ENCODE measurements around the gene MYBPH.

MYBPH gene

DNA sequence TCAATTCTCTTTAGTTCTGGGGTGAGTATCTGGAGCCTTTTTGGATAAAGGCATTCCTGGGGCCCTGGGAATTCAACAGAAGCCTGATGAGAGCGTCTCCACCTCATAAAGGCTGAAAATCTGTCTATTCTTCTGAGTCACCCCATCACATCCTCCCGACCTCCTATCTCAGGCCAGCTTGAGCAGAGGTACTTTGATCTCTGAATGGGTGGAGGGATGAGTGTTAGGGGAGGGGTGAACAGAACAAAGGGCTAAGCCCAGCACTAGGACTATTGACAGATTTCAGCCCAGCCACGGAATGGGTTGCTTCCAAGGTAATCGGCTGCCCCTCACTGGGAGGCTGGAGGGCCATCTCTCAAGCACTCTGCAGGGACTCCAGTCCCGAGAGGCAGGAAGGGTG, 2.5 kb upstream of the MYBPH start:
- no peak for DNase-seq

DNA sequence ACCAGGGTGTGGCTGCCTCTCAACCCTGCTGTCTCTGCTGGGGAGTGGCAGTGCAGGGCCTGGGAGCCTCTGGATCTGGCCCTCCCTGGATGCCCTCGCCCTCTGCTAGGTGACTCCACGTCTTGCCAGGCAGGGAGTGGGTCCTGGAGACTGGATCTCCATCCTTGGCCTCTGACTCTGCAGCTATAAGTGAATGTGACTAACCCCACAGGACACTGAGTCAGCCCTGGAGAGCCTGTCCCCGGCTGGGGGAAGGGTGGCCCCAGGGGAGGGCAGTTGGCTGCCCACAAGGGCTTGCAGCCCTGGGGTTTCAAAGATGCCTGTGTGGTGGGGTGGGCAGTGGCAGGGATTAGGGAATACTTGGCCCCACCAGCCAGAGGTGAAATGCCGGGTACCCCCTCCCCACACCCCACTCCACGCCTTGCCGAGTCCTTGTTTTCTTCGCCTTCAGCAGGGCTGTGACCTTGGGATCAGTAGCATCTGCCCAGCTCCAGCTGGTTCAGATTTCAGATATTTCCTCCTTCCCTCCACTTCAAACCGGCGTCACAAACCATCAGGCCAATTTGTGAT, 1.9 kb upstream of the MYBPH start:
- DNase-seq: no peak

DNA sequence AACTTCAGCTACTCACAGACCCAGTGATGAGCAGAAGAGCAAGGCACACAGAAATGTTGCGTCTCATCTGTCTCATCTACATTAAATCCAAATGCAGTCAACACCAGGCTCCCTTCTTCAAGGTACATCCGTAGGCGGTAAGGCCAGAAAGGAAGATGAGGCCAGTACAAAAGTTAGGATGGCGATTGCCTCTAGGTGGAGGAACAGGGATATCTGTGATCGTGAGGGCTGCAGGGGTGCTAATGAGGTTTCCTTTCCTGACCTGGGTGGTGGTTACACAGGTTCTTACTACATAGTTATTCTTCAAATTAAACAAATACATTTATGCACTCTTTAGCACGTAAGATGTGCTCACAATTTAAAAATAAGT, 1.4 kb upstream of the MYBPH start:
- DNase-seq: no peak

DNA sequence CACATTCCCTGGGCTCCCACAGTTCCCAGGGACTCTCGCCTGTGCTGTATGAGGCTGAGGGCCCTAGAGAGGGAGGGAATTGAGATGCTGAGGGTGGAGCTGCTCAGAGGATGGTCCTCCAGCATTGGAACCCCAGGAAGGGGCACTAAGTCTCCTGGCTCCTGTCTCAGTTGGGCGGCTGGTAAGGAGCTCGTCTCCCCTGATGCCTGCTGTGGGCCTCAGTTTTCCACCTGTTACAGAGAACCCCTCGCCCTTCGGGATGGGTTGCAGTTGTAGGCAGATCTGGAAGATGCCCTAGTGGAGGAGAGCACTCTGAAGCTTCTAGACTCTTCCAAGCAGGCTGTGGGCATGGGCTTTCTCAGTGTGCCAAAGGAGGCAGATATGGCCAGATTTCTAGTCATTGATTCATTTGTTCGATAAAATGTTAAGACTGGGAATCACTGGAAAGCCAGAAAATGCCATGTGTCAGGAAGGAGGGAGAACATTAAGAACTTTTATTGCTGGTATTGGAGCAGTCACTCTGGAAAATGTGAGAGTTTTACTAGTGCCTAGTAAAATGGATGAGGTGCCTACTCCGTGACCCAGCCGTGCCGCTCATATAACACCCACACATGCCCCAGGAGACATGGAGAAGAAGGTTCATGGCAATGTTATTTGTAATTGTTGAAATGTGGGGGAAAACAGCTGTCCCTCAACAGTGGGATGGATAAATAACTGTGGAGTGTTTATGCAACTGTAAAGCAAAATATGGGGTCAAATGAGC, 828 bp upstream of the MYBPH start:
- no peak for DNase-seq

DNA sequence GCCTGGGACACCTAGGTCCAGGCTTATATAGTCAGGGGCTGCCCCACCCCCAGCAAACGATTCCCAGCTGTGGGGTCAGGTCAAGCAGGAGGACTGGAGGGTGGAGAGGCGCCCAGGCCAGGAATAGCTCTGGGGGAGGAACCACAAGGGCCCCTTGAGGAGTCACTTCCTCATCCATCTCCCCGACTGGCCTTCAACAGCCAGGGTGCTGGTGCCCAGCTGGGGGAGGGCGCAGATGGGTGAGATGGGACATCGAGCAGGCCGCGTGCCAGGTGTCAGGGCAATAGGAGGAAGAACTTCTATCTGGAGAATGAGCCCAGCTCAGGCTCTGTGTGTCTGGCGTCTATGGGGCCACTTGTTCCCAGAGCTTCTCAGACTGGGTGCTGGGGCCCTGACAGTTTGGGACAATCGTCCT, 208 bp upstream of the MYBPH start:
- DNase-seq: peak; percentile 18

DNA sequence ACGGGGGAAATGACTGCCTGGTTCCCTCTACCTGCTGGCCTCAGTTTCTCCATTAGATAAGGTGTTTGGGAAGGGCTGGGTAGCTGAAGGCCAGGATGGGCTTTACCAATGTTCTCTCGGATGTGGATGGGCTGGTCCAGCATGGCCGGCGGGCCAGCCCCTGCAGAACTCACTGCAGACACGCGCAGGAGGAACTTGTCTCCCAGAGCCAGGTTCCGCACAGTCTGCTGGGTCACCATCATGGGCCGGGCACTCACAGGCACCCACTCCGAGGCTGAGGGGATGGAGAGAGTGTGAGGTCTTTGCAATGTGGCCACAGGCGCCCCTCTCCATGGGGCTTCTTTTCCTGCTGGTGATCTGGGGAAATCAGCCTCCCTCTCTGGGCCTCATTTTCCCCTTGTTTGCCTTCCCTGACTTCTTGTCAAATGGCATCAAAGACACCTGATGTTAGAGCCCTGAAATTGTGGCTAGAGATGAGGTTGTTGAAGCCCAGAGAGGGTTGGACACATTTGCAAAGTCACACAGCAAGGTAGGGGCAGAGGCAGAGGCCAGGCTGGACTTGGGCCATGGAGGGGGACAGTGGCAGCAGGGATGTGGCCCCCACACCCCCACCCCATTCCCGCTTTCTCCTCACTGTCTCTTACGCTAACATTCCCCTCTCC, 1.2 kb downstream of the MYBPH start:
- DNase-seq: no peak

DNA sequence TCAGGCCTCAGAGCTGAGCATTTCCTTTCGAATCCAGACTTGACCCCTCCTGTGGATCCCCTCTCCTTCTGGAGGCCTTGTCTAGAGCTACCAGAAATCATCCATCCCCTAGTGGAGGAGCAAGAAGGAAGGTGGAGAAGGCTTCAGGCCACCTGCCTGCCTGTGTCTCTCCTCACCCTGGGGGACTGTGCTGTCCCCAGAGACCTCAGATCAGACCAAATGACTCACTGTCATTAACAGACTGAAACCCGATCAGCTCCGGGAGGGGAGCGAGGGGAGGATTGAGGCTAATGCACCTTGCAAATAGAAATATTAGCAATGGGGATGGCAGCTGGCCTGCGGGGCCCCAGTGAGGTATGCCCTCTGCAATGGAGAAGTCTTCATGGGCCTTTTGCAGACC, 2.1 kb downstream of the MYBPH start:
- no peak for DNase-seq

DNA sequence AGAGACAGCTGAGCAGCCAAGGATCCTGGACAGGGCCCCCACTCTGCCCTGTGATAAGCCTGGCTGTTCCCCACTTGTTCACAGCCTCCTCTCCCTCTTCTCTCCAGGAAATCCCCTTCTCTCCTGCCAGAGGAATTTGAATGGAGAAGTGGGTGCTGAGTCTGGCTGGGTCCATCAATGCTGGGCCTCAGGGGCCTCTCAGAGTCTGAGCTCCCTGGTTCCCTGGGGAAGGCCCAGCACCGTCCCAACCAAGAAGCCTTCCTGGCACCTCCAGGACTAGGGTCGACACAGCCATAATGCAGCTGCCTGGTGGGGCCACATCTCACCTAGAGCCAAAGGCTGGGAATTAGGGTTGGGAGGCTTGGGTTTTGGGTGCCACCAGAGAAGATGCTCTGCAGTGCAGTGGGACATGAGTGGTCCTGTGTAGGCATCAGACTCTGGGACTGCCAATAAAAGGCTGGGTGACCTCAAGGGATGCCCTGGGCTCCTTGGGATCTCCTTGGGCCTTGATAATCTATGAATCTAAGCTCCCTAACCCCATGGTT, 2.5 kb downstream of the MYBPH start:
- no peak for DNase-seq

DNA sequence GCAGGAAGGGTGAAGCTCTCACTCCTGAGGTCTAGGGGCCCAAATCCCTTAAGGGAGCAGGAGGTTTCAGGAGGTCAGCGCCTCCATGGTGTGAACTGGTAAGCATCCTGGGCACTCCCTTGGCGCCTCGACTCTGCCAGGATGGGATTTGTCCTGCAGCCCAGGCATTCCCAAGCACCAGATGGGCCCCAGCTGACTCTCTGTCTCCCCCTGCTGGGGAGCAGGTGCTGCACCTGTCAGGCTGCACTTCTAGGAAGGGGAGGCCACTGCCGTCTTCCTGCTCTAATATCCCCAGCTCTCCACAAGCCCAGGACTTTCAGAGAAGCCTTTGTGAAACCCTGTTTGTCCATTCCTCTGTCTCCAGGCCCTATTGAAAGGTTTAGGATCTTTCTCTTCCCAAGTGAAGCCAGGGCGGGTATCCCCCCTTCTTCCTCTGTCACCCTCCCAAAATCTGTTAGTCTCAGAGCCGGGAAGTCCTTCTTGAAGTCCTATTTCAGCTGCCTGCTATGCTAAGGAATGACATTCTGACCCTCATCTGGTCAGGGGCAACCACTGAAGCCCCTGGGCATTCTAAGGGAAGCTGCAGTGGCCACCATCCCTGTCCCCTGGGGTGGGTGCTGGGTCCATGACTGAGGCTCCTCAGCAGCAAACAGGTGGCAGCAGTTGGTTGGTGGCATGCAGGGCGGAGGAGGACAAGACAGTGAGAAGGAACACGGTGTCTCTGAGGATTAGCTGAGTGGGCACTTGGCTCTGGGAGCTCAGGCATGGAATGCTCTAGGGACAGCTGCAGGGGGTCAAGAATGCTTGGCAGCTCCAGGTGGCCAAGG, 3.2 kb downstream of the MYBPH start:
- peak; percentile 76 for DNase-seq

DNA sequence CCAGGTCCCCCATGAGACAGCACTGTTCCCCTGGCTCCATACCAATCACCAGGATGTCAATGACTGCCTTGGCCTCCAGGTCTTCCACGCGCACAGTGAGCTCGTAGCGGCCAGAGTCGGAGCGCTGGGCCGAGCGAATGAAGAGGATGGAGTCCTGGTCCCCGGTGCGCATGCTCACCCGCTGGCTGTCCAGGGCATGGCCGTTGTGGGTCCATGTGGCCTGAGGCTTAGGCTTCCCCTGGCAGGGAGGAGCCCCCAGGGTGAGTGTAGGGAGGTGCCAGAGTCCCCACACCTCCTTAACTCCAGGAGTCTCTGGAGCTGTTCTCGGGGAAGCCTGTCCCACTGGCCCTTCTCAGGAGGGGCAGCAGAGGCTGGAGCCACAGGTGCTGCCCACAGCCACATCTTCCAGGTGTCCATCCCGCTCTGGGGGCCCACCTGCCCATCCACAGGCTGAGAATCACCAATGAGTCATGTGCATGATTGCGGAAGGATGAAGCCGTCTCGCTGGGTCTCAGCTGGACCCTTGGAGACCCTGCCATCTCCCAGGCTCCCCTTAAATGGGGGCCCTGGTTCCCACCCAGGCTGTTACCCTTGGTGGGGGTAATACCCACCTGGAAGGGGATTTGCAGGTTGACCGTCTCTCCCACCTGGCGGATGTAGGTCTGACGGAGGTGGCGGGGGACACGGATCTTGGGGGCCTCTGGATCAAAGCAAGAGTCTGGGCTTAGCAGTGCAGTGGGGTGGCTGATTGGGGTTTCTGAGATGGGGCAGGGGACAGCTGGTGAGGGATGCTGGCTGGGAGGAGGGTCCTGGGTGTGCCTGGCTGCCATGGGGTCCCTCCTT, 4.1 kb downstream of the MYBPH start:
- no peak for DNase-seq

DNA sequence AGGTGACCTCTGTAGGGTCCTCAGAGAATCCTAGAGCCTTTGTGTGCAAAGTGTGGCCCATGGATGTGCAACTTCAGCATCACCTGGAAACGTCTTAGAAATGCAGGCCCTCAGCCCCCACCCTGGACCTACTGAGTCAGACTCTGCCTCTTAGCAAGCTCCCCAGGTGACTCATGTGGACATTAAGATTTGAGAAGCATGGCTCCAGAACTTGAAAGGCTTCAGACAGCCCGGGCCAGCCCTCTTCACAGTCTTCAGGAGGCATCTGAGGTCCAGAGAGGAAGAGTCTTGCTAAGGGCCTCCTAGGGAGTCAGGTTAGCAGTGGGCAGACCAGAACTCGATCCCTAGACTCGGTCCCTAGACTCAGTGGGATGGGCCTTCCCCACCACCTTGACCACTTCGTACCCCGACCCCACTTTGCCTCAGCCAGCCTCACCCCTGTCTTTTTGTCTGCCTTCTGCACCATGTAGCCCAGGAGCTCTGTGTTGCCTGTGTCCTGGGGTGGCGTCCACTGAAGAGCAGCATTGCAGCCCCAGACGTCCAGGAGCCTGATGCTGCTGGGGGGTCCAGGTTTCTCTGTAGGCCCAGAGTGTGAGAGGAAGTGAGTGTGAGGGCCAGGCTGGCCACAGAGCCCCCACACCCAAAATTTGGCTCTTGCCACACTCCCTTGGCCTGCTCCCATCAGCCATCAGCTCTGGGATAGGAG, 4.8 kb downstream of the MYBPH start:
- no peak for DNase-seq

DNA sequence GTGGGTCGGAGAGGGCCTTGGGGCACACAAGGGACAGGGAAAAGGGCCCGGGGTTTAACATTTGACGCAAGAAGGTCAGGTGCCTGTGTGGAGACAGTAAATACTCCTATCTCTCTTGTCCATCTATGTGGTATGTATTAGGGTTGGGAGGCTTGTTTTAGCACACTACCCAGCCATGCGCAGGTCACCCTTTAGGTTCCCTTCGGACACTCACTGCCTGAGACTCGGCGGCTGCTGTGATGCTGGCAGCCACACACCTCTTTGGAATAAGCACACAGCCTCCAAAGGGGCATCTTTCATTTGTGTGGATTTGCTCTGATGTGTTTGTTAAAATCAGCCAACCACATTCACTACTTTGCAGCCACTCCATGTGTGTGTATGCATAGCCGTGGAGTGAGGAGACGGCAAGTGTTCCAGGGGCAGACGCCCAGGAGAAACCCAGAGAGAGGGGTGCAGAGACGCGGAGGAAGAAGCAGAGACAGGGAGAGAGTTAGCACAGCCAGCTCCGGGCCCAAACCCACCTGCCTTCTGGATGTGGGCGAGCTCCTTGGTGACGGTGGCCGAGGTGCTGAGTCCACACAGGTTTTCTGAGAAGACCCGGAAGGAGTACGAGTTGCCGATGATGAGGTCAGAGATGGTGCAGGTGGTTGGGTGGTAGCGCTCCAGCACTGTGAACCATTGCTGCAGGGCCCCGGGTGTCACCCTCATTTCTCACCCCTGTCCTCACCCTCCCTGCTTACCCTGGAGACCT, 5.7 kb downstream of the MYBPH start:
- no peak for DNase-seq

DNA sequence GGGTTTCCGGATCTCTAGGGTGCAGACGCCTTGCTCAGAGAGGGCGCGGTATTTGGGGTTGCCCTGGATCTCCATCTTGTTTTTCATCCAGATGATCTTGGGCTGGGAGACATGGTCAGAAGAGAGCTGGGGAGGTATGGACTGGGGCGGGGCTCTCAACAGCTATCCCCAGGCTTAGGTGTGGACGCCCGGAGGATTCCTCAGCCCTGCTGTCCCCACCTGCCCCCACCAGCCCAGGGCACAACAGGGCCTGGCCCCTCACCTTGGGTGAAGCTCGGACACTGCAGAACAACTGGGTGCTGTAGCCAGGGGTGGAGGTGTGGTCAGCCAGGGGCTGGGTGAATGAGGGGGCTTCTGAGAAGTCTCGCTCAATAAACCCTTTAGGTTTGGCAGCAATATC, 6.6 kb downstream of the MYBPH start:
- no peak for DNase-seq

DNA sequence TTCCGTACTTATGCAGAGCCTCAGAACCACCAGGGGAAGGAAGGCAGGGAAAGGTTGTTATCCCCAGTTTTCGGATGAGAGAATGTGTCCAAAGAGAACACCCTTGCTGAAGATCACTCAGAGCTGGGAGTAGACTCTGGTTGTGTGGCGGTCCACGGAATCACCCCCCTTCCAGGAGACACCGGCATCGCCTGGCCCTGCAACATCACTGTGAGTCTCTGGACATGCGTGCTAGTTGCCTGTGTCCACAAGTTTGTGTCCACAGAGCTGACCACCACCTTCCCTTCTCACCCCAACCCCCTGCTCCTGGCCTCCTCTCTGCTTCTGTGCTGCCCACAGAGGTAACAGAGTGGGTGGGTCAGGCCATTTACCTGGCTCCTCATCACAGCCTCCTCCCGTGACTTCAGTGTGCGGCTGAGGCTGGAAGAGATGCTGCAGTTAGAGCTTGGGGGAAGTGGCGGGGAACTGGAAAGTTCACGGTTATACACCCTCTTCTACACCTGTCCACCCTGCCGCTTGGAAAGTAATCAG, 7.3 kb downstream of the MYBPH start:
- no peak for DNase-seq

DNA sequence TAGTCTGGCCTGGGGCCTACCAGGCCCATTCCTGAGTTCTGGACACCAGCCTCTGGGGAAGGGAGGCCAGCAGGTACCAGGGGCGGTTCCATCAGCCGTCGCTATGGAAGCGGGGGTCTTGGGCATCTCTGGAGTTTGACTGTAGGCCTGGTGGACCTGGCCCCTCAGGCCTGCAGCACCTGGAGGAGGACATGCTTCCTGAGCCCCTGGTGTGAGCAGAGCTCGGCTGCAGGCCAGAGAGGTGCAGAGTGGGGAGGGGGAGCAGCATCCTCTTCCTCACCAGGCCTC, 7.8 kb downstream of the MYBPH start:
- DNase-seq: no peak

DNA sequence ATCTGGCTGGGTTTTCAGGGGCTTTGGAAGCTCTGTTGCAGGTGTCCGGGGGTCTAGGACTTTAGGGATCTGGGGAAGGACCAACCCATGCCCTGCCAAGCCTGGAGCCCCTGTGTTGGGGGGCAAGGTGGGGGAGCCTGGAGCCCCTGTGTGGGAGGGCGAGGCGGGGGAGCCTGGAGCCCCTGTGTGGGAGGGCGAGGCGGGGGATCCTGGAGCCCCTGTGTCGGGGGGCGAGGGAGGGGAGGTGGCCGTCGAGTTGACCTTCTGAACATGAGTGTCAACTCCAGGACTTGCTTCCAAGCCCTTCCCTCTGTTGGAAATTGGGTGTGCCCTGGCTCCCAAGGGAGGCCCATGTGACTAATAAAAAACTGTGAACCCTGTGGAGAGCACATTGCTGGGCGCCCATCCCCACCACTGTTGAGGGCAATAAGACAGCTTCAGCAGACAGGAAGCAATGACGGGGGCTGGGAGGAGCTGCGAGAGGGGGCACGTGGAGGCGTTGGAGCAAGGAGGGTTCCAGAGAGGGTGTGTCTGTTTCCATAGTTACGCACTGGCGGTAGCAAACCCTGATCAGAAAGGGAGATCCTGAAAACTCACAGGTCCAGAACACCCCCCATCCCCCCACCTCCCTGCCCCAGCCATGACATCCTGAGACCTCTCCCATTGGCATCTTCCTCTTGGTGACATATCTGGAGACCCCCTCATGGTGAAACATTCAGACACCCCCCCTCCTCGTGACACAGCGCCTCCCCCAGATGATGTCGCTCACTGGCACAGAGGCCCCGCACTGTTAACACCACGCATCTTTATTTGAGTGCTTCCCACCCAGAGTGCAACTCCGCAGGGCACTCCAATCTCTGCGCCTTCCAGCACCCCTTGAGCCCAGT, 8.4 kb downstream of the MYBPH start:
- DNase-seq: no peak

DNA sequence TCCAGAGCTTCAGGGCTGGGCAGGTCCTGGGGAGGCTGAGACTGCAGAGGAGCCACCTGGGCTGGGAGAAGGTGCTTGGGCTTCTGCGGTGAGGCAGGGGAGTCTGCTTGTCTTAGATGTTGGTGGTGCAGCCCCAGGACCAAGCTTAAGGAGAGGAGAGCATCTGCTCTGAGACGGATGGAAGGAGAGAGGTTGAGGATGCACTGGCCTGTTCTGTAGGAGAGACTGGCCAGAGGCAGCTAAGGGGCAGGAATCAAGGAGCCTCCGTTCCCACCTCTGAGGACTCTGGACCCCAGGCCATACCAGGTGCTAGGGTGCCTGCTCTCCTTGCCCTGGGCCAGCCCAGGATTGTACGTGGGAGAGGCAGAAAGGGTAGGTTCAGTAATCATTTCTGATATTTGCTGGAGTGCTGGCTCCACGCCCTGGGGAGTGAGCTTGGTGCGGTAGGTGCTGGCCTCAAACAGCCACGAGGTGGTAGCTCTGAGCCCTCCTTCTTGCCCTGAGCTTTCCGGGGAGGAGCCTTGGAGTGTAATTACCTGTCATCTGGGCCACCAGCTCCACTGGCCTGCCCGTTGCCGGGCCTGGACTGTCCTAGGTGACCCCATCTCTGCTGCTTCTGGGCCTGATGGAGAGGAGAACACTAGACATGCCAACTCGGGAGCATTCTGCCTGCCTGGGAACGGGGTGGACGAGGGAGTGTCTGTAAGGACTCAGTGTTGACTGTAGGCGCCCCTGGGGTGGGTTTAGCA, 9.3 kb downstream of the MYBPH start:
- no peak for DNase-seq

DNA sequence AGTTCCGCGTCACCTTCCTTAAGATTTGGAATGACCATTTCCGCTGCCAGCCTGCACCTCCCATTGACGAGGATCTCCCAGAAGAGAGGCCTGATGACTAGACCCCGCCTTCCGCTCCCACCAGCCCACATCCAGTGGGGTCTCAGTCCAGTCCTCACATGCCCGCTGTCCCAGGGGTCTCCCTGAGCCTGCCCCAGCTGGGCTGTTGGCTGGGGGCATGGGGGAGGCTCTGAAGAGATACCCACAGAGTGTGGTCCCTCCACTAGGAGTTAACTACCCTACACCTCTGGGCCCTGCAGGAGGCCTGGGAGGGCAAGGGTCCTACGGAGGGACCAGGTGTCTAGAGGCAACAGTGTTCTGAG, 9.8 kb downstream of the MYBPH start:
- DNase-seq: no peak
